AG04449 (cell line): Measurements from ENCODE around the gene DPM1.

Experiments used
- CTCF ChIA-PET: fragments of 350-600 bp; formaldehyde crosslinking; extraction: SDS; loops from one replicate; lab custom pipeline; 2021; ENCODE audit warnings: antibody characterized with exemption; lab: Yijun Ruan, JAX
- POLR2A ChIA-PET: fragments of 400-600, 350-600 bp; formaldehyde crosslinking; extraction: SDS; loops from one replicate; lab custom pipeline; 2020; ENCODE audit warnings: antibody characterized with exemption, inconsistent platforms; lab: Yijun Ruan, JAX
- DNase-seq: peaks from one replicate; pipeline ENCODE4 v3.0.0-alpha.2; 2010; ENCODE audit warnings: low read depth, low spot score
- H3K4me3 ChIP-seq: 2 replicates; pipeline ENCODE4 v1.5.1; 2011; ENCODE audit warnings: low read depth, mild to moderate bottlenecking, control low read depth, low read length
- TF ChIP-seq, protein P1 (sequence below): IDR thresholded peaks from one replicate; pipeline ENCODE4 v1.5.1; 2011; ENCODE audit warnings: mild to moderate bottlenecking, moderate library complexity, low read length, control low read depth, inconsistent platforms; ENCODE audit not compliant: insufficient read depth; ENCODE audit errors: missing control alignments

The DPM1 gene

DNA sequence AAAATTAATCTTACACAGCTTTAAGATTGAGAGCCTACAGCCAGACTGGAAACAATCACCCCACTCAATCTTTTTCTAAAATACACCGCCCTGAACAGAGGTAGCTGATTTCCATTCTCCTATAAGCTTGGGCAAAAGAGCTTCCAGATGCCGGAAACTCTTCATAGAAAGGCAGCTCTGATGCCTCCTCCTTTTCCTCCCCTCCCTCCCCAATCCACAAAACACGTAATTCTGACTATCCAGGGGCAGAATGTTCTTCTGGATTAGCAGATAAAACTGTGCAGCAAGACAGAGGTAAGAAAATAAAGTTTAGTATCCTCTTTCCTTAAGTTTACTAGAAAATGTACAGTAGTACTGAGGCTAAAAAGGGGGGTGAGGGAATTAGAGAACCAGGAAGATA is 42.9 kb downstream of the DPM1 start:
- no peak for DNase-seq
- ChIA-PET CTCF (interaction anchor here (0.7 to 9.4 kb wide), 6 partner anchors 11 to 127 kb away, joined by 3 to 123 read pairs (median 10); partner anchors contain the start of genes ADNP and BCAS4), POLR2A (interaction anchor here (1.1 to 2.8 kb wide), 3 partner anchors 11 to 16 kb away, joined by 3 to 6 read pairs (median 5); partner anchors contain the start of gene ADNP)
- no peak overlapping the region for H3K4me3 ChIP-seq
- TF ChIP-seq, protein P1, sequence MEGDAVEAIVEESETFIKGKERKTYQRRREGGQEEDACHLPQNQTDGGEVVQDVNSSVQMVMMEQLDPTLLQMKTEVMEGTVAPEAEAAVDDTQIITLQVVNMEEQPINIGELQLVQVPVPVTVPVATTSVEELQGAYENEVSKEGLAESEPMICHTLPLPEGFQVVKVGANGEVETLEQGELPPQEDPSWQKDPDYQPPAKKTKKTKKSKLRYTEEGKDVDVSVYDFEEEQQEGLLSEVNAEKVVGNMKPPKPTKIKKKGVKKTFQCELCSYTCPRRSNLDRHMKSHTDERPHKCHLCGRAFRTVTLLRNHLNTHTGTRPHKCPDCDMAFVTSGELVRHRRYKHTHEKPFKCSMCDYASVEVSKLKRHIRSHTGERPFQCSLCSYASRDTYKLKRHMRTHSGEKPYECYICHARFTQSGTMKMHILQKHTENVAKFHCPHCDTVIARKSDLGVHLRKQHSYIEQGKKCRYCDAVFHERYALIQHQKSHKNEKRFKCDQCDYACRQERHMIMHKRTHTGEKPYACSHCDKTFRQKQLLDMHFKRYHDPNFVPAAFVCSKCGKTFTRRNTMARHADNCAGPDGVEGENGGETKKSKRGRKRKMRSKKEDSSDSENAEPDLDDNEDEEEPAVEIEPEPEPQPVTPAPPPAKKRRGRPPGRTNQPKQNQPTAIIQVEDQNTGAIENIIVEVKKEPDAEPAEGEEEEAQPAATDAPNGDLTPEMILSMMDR, result no peak

DNA sequence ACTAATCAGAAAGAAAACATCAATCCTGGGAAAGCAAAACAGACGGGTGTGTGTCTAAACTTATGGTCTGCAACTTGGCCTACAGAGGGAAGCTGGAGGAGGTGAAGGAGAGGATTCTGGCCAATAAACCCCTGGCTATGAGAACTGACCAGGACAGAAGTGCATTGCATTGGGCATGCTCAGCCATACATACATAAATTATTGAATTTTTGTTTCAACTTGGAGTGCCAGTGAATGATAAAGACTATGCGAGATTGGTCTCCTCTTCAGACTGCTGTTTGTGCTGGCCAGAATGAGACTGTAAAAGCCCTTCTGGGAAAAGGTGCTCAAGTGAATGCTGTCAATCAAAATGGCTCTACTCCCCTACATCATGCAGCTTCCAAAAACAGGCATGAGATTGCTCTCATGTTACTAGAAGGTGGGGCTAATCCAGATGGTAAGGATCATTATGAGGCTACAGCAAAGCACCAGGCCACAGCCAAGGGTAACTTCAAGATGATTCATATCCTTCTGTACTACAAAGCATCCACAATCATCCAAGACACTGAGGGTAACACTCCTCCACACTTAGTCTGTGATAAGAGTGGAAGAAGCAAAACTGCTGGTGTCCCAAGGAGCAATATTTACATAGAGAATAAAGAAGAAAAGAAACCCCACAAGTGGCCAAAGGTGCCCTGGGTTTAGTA is 44.5 kb downstream of the DPM1 start:
- POLR2A ChIA-PET, result no interaction called here
- no peak overlapping the region for H3K4me3 ChIP-seq
- TF ChIP-seq, protein P1, result no peak
- DNase-seq, result no peak
- CTCF ChIA-PET, result interaction anchor here (0.7 to 9.4 kb wide), 4 partner anchors 12 to 120 kb away, joined by 3 to 123 read pairs (median 24); partner anchors contain the start of genes ADNP and BCAS4

DNA sequence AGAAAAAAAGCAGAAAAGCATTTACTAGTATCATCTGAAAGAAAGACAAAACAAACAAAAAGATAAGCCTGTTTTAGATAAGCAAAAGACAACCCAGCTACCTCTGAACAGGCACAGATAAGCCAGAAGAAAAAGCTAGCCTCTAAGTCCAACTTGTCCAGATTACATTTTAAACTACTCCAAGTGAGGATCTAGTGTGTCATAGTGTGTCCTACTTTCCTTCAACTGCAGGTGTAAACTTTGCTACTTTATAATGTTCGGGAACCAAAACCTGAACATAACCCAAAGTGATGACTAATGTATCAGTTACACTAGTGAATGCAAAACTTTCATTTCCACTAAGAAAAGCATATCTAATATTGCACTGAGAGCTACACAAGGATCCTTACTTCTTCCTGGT is 46.6 kb downstream of the DPM1 start:
- CTCF ChIA-PET, result interaction anchor here (1.3 to 9.4 kb wide), 6 partner anchors 13 to 117 kb away, joined by 4 to 123 read pairs (median 8); partner anchors contain the start of genes ADNP and BCAS4
- DNase-seq, result no peak
- POLR2A ChIA-PET, result no interaction called here
- TF ChIP-seq, protein P1, result no peak
- H3K4me3 ChIP-seq, result no peak overlapping the region

DNA sequence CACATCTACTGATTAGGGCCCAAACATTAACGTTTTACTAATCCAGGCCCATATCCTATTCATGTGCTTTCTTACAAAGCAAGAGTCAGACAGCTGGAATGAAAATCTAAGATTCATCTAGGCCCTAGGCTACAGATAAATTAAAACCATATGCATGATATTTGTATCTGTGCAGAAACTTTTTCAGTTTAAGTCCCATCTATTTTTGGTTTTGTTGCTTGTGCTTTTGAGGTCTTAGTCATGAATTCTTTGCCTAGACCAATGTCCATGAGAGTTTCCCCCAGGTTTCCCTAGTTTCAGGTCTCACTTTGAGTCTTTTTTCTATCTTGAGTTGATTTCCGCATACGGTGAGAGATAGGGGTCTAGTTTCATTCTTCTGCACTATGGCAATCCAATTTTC is 47.3 kb downstream of the DPM1 start:
- TF ChIP-seq, protein P1, result no peak
- ChIA-PET CTCF (interaction anchor here (1.0 to 9.4 kb wide), 7 partner anchors 8 to 119 kb away, joined by 3 to 123 read pairs (median 6); partner anchors contain the start of genes ADNP and BCAS4), POLR2A (interaction anchor here (0.9 to 1.0 kb wide), 2 partner anchors 18 to 47 kb away, joined by 3 read pairs; no protein-coding TSS in a partner anchor)
- H3K4me3 ChIP-seq, result no peak overlapping the region; the same call in 1 of the 2 replicates
- peak; percentile 63 for DNase-seq

DNA sequence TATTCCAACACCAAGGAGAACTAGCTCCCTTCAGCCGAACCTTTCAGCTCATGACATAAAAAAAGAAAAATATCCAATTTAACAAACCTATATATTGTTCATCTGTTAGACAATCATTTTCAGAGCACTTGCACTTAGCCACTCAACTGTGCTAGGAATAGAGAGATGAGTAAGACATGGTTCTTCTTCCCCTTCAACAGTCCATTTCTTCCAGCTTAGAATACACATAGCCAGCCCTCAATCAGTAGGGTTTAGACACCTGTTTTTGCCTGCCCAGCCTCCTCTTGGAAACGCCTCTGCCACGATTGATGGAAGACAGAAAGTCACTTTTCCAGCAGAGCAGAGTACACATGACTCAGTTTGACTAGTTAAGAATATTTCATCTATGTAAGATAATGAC is 48.9 kb downstream of the DPM1 start:
- POLR2A ChIA-PET, result no interaction called here
- TF ChIP-seq, protein P1, result no peak
- no peak overlapping the region for H3K4me3 ChIP-seq
- DNase-seq, result no peak
- CTCF ChIA-PET, result interaction anchor here (2.1 to 9.4 kb wide), 3 partner anchors 11 to 115 kb away, joined by 7 to 123 read pairs (median 9); partner anchors contain the start of gene BCAS4

DNA sequence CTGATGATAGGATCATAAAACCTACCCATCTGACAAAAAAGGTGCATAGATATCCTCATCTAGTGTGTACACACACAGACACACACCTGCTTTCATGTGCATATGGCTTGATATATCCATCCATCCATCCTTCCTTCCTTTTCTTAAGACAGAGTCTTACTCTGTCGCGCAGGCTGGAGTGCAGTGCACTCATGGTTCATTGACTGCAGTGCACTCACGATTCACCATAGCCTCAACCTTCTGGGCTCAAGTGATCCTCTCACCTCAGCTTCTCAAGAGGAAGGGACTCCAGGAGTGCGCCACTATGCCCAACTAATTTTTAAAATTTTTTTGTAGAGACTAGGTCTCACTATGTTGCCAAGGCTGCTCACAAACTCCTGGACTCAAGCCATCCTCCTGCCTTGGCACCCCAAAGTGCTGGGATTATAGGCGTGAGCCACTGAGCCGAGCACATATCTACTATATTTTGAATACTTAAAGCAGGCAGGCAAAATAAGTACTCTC is 54.2 kb downstream of the DPM1 start:
- DNase-seq, result no peak
- CTCF ChIA-PET, result interaction anchor here (1.0 kb wide), 1 partner anchor 25 kb away, joined by 4 read pairs; no protein-coding TSS in a partner anchor
- TF ChIP-seq, protein P1, result no peak
- POLR2A ChIA-PET, result no interaction called here
- H3K4me3 ChIP-seq, result no peak overlapping the region
